ENCODE results near the gene SOX13. TPM values are rescaled to one million over a fixed set of nuclear protein-coding genes. Genes with fewer than 3 reads are reported as not detected.

SOX13 gene
- total RNA-seq, 1 experiment from 2014 or later: 171 TPM

DNA sequence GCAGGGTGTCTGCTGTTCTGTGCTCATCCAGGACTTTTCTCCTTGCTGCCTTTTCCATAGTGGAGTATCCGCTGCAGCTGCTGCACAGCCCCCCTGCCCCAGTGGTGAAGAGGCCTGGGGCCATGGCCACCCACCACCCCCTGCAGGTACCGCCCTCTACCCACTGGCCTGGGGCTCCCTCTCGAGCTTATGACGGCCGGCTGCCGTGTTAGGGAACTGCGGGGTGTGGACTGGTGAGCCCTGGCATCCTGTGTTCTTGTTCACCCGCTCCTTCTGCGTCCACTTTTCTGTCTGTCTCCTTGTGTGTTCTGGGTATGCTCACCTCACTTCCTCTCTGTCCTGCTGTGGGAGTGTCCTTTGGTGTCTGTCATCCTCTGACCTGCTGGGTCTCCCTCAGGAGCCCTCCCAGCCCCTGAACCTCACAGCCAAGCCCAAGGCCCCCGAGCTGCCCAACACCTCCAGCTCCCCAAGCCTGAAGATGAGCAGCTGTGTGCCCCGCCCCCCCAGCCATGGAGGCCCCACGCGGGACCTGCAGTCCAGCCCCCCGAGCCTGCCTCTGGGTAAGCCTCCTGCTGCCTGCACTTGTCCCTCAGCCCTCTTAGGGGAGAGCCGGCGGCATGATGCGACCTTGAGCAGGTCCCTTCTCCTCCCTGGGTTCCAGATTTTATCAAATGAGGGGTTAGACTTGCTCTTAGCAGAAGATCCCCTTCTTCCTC lies 49.1 kb downstream of the SOX13 start:
- TF ChIP-seq ZBTB21 (CRISPR knock-in tag; IDR thresholded peaks at IDR 0.05; ENCODE audit: borderline replicate concordance): no peak
- TF ChIP-seq, protein P1, sequence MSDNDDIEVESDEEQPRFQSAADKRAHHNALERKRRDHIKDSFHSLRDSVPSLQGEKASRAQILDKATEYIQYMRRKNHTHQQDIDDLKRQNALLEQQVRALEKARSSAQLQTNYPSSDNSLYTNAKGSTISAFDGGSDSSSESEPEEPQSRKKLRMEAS (CRISPR knock-in tag; IDR thresholded peaks at IDR 0.05): no peak
- no peak for TF ChIP-seq FOXK1 (CRISPR knock-in tag; IDR thresholded peaks at IDR 0.05)
- no peak for TF ChIP-seq MXD4 (CRISPR knock-in tag; IDR thresholded peaks at IDR 0.05; ENCODE audit: borderline replicate concordance)
- TF ChIP-seq GABPB1 (CRISPR knock-in tag; IDR thresholded peaks at IDR 0.05): no peak
- TF ChIP-seq TEAD1 (CRISPR knock-in tag; IDR thresholded peaks at IDR 0.05): no peak
- TF ChIP-seq, protein P2, sequence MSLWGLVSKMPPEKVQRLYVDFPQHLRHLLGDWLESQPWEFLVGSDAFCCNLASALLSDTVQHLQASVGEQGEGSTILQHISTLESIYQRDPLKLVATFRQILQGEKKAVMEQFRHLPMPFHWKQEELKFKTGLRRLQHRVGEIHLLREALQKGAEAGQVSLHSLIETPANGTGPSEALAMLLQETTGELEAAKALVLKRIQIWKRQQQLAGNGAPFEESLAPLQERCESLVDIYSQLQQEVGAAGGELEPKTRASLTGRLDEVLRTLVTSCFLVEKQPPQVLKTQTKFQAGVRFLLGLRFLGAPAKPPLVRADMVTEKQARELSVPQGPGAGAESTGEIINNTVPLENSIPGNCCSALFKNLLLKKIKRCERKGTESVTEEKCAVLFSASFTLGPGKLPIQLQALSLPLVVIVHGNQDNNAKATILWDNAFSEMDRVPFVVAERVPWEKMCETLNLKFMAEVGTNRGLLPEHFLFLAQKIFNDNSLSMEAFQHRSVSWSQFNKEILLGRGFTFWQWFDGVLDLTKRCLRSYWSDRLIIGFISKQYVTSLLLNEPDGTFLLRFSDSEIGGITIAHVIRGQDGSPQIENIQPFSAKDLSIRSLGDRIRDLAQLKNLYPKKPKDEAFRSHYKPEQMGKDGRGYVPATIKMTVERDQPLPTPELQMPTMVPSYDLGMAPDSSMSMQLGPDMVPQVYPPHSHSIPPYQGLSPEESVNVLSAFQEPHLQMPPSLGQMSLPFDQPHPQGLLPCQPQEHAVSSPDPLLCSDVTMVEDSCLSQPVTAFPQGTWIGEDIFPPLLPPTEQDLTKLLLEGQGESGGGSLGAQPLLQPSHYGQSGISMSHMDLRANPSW (CRISPR knock-in tag; conservative IDR thresholded peaks at IDR 0.05; ENCODE audit: low read depth): no peak
- TF ChIP-seq, protein P3, sequence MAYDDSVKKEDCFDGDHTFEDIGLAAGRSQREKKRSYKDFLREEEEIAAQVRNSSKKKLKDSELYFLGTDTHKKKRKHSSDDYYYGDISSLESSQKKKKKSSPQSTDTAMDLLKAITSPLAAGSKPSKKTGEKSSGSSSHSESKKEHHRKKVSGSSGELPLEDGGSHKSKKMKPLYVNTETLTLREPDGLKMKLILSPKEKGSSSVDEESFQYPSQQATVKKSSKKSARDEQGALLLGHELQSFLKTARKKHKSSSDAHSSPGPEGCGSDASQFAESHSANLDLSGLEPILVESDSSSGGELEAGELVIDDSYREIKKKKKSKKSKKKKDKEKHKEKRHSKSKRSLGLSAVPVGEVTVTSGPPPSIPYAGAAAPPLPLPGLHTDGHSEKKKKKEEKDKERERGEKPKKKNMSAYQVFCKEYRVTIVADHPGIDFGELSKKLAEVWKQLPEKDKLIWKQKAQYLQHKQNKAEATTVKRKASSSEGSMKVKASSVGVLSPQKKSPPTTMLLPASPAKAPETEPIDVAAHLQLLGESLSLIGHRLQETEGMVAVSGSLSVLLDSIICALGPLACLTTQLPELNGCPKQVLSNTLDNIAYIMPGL (CRISPR knock-in tag; IDR thresholded peaks at IDR 0.05): no peak
- no peak for TF ChIP-seq TEAD4 (CRISPR knock-in tag; IDR thresholded peaks at IDR 0.05)
- no peak for TF ChIP-seq ZNF671 (CRISPR knock-in tag; IDR thresholded peaks at IDR 0.05)
- TF ChIP-seq ATF2 (CRISPR knock-in tag; IDR thresholded peaks at IDR 0.05; ENCODE audit: borderline replicate concordance, low read depth): no peak
- no peak for TF ChIP-seq ESRRA (CRISPR knock-in tag; IDR thresholded peaks at IDR 0.05; ENCODE audit: borderline replicate concordance)
- TF ChIP-seq OVOL2 (CRISPR knock-in tag; IDR thresholded peaks at IDR 0.05; ENCODE audit: borderline replicate concordance): no peak
- TF ChIP-seq ZNF396 (CRISPR knock-in tag; IDR thresholded peaks at IDR 0.05; ENCODE audit: borderline replicate concordance): no peak
- no peak for TF ChIP-seq CTCF (IDR thresholded peaks at IDR 0.05)
- TF ChIP-seq E2F4 (CRISPR knock-in tag; IDR thresholded peaks at IDR 0.05; ENCODE audit: borderline replicate concordance, low read depth): no peak
- no peak for TF ChIP-seq HMGA2 (CRISPR knock-in tag; IDR thresholded peaks at IDR 0.05)
- no peak for TF ChIP-seq ZNF416 (CRISPR knock-in tag; IDR thresholded peaks at IDR 0.05)
- H3K36me3 Mint-ChIP-seq: peaks cover 68% of the 10 kb centered on the region
- H3K4me3 Mint-ChIP-seq: no peak overlapping the region
- POLR2A ChIA-PET: no interaction called here
- ATAC-seq (no peak), DNase-seq (ENCODE audit: low spot score) (no peak)
- no peaks in the 10 kb centered on the region for H3K27me3 Mint-ChIP-seq (ENCODE audit: low read depth)
- CTCF ChIA-PET: interaction anchor here (2.1 kb wide), 1 partner anchor 251 kb away, joined by 4 read pairs; no protein-coding TSS in a partner anchor
- H3K27ac Mint-ChIP-seq: peak overlapping the region; percentile 16; the same call in 1 of the 2 replicates
- peaks cover 14% of the 10 kb centered on the region for H3K4me1 Mint-ChIP-seq
- H3K9me3 Mint-ChIP-seq: no peaks in the 10 kb centered on the region

All from WTC11 (cell line).